GM19240 (cell line): ENCODE data around the gene CD44.
"Not testable (repeated sequence)": the region's sequence is repeated elsewhere in the genome, so short reads cannot be mapped to it uniquely, and the experiment has no call there.

Source experiments
- DNase-seq: peaks from one replicate; pipeline ENCODE4 v3.0.0; 2011; ENCODE audit warnings: low spot score; ENCODE audit not compliant: insufficient read length

Gene CD44

DNA sequence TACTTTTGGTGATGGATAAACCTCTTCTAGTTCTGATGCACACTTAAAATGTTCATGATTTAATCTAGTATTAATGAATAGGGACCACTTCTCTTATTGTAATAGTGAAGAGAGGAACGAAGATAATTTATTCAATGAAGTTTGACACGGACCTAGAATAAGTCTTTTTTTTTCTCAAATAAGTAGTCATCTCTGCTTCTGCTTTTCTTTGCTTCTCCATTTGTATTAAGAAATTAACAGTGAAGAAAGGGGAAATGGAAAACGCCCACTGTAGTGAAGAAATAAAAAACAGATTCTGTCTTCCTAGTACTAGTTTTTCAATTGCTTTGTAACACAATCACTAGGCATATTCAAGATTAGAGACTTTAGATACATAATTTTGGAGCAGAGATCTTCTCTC, 73.0 kb downstream of the CD44 start:
- DNase-seq = no peak

DNA sequence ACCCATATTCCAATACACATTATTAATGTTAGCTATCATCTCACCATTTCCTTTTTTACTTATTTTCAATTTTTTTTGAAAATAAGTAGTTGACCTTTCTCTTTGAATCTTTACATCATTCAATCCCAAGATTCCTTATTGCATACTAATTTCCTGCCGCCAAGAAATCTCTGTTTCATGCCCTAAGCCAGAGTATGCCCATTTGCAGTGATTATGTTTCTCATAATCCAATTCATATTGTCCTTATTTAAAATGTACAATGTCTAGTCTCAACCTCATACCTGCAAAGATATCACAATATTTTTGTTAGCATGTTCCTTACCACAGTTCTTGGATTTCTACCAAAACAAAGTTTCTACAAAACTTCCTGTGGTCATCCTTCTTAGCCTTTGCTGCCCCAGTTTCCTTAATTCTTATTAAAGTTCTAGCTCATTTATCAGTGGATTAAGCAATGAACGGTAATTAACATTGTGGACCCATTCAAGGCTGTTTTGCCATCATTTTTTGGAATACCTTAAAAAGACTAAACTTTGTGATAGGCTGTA, 75.3 kb downstream of the CD44 start:
- DNase-seq = no peak

DNA sequence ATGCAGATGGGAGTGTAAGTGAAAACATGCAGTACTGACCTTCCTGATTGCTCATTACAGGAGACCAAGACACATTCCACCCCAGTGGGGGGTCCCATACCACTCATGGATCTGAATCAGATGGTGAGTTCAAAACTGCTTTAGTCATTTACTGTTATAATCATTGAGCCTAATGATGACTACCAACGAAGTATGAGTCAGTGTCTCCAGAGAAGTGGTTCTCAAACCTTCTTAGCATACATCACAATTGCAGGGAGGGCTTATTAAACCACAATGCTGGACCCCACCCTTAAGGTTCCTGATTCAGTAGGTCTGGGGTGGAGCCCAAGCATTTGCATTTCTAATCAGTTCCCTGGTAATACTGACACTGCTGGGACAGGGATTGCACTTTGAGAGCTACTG, 75.8 kb downstream of the CD44 start:
- no peak for DNase-seq

DNA sequence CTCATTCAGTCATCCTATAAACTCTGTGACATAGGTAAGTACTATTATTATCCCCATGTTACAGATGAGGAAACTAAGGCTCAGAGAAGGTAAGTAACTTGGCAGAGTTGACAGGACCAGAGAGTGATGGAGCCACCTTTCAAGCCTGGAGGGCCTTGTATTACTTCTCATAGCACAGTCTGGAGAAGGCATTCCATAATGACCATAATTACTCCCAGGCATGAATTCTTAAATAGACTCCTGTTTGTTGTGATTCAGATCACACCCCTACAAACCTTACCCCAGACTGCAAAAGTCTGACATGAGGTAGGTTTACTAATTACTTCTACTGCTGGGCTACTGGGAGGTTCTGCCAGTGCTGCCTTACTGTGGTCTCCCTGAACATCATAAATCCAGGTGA, 77.0 kb downstream of the CD44 start:
- no peak for DNase-seq

DNA sequence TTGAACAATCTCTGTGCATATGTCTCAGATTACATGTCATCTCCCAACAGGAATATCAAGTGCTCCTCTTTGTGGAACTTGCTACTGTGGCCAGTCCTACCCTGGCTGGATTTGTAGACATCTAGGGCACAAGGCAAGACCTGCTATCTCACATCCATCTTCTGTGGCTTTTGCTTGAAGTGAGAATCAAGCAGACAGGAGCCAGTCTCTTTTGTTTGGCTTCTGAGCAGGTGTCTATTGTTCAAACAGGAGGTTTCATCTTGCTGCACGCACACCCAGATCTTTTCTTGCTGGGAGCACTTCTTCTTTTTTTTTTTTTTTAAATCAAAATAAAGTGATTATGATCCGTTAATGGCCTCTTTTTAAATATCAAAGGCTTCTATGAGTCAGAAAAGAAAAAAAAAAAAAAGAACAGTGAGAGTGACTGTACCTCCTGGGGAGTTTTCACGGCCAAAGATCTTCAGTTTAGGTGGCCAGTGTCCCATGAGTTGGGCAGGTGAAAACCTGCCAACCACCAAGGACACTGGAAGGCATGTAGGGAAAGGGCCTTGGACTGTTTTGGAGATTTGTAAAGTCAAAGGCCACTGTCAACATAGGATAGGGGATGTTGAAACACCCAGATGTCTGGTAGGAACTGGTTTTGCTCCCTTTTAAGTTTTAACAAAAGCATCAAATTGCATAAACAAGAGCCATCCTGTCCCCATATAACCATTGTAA, 78.1 kb downstream of the CD44 start:
- no peak for DNase-seq

DNA sequence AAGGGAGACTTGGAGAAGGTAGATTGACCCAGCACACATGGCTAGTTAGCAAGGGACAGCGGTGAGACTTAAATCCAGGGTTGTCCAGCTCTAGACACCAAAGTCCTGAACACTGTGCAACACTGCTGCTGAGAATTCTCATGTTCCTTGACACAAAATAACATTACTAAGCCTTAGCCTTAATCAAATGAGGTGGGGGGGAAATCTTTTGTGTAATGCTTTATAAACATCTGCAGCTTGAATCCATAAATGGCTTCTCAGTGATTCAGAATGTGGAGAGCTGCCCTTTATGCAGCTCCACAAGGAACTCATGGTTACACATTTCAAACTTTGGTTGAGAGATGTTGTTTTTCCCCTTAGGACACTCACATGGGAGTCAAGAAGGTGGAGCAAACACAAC, 80.0 kb downstream of the CD44 start:
- DNase-seq = no peak

DNA sequence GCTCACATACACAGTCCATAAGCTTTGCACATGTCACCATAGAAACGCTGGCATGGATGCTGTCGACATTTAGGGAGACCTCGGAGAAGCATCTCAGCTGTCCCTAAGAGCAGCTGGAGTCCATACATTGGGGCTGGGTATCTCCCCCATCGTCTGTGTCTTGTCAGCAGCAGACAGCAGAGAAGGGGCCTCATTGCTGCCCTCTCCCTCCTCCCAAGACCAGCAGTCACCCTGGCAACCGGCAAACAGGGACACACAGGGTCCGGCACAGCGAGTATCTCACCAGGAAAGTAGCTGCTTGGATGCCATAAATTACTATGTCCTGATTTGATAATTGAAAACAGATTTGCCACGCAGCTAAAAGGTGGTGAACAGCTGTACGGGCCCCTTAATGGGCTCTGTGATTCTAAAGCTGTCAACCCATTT, 84.4 kb downstream of the CD44 start:
- DNase-seq = no peak

DNA sequence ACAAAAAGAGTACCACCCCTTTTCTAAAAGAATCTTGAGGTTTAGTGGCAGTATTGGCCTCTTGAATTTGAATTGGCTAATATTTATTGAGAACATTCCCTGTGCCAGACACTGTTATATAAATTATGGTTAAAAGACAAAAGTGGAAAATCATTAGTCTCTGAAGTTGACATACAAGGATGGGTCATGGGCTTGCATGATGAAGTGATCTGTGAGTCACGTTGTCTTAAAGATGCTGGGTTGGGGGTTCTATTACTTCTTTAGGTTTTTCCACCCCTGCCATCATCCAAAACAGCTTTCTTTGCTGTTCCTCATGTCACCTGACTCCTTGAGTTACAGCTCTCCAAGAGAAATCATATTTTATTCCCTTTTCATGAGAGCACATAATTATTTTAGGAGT, 85.0 kb downstream of the CD44 start:
- DNase-seq = no peak

DNA sequence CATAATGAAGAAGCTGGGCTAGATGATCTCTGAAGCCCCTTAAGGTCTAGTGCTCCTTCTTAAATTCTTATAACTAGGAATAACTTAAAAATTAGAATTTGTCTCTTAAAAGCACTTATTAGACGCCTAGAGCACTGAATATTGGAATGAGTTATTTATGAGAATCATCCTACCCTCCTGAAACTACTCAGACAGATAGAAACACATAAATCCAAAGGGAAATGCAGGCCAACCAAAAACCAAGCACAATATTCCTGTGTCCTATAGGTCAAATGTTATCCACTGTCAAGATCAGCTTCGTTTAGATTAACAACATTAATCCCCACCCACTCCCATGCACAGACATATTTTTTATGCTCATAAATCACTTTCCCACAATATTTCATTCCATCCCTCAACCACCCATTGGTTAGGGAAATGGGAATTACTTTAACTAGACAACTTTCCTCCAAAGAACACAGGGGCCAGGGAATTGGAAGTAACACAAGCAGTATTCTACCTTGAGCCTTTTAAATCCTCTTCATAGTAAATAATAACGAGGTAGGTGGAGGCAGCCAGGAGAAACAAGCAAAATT, 87.1 kb downstream of the CD44 start:
- DNase-seq = no peak

DNA sequence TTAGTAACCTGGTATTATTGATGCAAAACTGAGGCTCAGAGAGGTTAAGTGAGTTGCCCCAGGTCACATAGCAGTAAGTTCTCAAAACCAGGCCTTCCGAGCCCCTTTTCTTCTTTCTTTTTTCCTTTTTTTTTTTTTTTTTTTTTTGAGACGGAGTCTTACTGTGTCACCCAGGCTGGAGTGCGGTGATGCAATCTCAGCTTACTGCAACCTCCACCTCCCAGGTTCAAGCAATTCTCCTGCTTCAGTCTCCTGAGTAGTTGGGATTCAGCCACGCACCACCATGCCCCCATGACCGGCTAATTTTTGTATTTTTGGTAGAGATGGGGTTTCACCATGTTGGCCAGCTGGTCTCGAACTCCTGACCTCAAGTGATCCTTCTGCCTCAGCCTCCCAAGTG, 87.8 kb downstream of the CD44 start:
- not testable (repeated sequence) for DNase-seq

DNA sequence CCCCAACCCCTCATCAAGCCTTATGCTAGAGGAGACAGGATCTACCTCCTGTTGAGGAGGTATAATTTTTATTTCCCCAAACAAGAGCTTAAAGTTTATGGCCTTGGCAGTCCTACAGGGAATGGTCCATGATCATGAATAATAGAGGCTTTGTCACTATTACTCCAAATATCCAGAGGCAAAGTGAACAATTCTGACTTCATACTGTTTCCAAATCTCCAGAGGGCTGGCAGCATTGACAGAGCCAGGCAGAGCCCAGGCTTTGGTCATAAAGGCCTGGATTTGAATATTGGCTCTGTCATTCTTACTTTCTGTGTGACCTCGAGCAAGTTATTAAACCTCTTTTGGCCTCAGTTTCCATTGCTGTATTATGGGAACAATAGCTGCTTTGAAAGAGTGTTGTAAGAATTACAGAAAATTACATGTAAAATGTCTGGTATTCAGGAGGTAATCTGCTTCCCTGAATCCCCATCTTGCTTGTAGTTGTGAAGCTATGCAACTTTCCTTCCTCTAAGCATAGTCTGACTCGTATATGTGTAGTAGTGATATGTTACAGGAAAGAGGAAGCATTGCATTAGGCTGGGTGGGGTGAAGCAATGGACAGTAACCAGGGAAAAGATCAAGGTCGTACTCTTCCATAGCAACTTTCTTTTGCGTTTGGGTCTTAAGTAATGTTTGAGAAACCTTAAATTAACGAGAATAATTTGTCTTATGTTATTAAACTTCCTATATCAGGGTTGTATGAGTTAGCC, 88.8 kb downstream of the CD44 start:
- no peak for DNase-seq

DNA sequence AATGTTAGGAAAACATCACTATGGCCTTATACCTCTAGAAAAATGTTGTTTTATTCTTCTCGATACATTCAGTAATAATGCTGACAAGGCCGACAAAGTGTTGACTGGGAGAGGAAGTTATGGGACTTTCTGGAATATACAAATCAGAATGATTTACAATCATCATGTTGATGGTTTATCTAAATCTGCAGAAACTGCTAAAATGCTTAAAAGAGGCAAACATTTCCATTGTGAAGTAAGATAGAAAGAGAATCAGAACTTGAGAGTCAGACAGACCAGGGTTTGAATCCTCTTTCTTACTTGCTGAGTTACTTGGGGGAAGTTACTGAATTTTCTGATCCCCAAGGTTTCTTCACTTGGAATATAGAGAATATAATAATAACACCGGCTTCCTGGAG, 89.4 kb downstream of the CD44 start:
- DNase-seq = no peak

DNA sequence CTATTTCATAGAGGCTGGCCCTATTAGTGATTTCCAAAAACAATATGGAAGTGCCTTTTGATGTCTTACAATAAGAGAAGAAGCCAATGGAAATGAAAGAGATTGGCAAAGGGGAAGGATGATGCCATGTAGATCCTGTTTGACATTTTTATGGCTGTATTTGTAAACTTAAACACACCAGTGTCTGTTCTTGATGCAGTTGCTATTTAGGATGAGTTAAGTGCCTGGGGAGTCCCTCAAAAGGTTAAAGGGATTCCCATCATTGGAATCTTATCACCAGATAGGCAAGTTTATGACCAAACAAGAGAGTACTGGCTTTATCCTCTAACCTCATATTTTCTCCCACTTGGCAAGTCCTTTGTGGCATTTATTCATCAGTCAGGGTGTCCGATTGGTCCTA, 91.4 kb downstream of the CD44 start:
- no peak for DNase-seq

DNA sequence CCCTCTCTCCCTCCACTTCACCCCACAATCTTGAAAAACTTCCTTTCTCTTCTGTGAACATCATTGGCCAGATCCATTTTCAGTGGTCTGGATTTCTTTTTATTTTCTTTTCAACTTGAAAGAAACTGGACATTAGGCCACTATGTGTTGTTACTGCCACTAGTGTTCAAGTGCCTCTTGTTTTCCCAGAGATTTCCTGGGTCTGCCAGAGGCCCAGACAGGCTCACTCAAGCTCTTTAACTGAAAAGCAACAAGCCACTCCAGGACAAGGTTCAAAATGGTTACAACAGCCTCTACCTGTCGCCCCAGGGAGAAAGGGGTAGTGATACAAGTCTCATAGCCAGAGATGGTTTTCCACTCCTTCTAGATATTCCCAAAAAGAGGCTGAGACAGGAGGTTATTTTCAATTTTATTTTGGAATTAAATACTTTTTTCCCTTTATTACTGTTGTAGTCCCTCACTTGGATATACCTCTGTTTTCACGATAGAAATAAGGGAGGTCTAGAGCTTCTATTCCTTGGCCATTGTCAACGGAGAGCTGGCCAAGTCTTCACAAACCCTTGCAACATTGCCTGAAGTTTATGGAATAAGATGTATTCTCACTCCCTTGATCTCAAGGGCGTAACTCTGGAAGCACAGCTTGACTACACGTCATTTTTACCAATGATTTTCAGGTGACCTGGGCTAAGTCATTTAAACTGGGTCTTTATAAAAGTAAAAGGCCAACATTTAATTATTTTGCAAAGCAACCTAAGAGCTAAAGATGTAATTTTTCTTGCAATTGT, 92.3 kb downstream of the CD44 start:
- no peak for DNase-seq

DNA sequence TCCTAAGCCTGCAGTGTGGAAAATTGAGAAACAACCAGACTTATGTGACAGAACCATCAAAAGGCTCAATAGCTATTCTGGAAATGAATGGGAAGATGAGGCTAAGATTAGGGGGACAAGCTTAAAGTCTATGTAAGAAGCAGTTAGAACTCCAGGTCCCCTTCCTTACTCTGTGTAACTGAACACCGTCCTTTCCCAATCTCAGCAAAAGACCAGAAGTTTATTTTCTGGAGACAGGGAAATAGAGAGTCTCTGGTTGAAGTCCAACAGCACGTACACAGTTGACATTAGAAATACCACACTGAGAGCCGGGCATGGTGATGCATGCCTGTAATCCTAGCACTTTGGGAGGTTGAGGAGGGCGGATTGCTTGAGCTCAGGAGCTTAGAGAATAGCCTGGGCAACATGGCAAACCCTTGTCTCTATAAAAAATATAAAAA, 93.9 kb downstream of the CD44 start:
- no peak for DNase-seq

DNA sequence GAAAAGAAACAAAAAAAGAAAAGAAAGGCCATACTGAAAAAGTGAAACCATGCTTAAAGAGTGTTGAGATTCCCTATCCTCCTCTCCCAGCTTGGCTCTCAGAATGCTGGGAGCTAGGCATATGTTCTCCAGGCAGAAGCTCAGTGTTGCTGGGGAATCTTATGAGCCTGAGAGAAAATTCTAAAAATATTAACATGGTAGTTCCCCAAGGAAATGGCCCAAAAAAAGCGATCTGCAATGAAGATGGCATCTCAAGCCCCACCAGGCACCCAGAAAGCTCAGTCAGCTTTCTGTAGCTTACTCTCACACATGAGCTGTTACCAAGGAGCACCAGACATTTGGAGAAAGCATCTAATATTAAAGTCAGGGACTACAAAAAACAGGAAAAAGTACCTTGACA, 94.5 kb downstream of the CD44 start:
- no peak for DNase-seq

DNA sequence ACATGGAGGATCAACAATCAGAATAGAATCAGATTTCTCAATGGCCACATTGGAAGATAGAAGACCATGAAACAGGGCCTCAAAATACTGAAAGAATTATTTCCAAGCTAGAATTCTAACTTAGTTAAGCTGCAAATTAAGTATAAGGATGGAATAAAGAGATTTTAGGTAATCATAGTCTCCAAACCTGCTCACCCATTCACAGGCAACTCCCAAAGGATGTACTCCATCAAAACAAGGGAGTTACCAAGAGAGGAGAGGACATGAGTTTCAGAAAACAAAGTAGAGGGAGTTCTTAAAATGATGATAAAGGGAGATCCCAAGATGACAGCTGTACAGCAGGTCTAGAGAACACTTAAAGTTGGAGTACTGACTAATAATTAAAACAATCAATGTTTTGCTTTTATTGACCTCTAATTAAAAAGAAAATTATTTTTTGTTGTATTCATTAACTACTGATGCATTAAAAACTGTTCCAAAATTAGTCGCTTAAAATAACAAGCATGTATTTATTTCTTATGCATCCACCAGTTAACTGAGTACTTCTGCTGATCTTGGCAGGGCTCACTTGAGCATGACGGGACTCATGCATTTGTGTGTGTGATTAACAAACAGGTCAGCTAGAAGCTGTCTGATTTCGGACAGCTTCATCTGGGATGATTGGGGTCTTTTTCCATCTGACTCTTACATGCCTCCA, 95.6 kb downstream of the CD44 start:
- no peak for DNase-seq

DNA sequence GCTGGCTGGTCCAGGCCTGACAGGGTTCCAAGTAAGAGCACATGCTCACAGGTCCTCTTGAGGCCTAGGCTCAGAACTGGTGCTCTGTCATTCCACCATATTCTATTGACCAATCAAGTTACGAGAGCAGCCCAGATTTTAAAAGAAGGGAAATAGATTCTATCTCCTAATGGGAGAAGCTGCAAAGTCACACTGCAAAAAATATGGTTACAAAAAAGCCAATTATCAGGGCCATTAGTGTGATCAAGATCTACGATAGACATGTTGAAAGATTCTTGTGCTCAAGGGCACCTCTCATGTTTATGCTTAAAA, 96.1 kb downstream of the CD44 start:
- DNase-seq = no peak

DNA sequence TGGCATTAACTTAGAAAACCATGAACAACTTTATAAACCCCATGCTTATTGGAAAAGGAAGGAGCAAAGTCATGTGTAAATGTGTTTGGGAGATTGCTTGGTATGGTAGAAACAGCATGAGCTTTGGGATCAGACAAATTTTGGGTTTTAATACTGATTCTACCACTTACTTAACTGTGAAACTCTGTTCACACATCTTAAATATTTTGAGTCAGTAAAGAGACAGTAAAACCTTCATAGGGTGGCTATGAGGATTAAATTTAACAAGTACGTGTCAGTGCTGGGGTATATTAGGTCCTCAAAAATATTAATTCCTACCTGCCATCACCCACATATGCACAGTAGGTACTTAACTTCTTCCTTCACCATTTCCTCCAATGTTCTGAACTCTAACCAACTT, 96.5 kb downstream of the CD44 start:
- no peak for DNase-seq

DNA sequence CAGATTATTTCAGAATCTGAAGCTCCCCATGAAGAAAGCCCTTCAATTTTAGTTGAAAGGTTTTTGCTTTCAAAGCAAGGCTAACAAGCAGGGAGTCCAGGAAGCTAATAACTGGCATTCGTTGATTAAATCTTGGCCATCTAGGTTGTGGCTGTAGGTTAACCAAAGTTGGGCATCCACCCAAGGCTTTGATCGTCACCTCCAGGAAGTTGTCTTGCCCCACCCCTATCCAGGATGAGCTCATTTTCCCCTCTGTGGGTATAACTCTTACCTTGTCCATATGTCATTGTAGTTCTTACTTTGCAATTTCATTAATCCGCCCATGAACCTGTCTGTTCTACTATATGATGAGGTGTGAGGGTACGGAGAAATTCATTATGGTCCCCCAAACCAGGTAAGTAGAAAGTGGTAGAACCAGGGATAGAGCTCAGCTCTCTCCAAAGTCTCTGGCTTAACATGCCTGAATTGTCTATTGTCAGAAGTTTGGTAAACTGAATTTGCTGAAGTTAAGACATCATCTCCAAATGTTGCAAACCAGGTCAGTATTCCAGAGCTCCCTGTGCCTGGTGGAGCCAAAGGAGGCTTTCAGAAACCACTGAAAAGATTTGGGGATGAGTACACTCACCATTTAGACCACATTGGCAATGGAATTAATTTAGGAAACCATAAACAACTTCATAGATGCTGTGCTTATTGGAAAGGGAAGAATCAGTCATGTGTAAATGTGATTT, 97.1 kb downstream of the CD44 start:
- no peak for DNase-seq

DNA sequence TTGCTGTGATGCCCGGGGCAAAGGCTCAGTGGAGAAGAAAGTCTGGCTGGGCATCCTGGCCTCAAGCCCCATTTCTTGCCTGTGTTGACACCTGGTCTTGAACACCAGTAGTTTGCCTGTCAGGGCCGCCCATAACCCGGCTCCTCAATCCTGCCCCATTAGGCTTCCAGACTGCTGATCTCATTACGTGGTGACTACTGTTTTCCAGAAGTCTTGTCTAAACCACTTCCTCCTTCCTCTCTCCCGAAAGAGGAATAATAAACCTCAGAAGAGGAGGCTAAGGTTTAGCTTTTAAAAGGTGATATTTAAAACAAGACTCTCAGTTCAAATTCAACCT, 97.7 kb downstream of the CD44 start:
- no peak for DNase-seq
